ENCODE data around the gene CRISP1. TPM values are rescaled to one million over a fixed set of nuclear protein-coding genes. Genes with fewer than 3 reads are reported as not detected.

The CRISP1 gene
- total RNA-seq, 1 donor from 2014 or later, result not detected

GRCh38 chr6:49826743-49827406 is 39.5 kb downstream of the CRISP1 start:
- H3K4me1 Mint-ChIP-seq (ENCODE audit: unreplicated experiment), result no peaks in the 10 kb centered on the region
- H3K4me3 Mint-ChIP-seq, result no peak overlapping the region
- no peak for DNase-seq (ENCODE audit: extremely low spot score, unreplicated experiment)
- no peaks in the 10 kb centered on the region for H3K27me3 Mint-ChIP-seq
- no peaks in the 10 kb centered on the region for H3K9me3 Mint-ChIP-seq
- no peaks in the 10 kb centered on the region for H3K36me3 Mint-ChIP-seq
- TF ChIP-seq, protein P1, sequence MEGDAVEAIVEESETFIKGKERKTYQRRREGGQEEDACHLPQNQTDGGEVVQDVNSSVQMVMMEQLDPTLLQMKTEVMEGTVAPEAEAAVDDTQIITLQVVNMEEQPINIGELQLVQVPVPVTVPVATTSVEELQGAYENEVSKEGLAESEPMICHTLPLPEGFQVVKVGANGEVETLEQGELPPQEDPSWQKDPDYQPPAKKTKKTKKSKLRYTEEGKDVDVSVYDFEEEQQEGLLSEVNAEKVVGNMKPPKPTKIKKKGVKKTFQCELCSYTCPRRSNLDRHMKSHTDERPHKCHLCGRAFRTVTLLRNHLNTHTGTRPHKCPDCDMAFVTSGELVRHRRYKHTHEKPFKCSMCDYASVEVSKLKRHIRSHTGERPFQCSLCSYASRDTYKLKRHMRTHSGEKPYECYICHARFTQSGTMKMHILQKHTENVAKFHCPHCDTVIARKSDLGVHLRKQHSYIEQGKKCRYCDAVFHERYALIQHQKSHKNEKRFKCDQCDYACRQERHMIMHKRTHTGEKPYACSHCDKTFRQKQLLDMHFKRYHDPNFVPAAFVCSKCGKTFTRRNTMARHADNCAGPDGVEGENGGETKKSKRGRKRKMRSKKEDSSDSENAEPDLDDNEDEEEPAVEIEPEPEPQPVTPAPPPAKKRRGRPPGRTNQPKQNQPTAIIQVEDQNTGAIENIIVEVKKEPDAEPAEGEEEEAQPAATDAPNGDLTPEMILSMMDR (conservative IDR thresholded peaks at IDR 0.05), result no peak
- H3K27ac Mint-ChIP-seq, result no peak overlapping the region

DNA sequence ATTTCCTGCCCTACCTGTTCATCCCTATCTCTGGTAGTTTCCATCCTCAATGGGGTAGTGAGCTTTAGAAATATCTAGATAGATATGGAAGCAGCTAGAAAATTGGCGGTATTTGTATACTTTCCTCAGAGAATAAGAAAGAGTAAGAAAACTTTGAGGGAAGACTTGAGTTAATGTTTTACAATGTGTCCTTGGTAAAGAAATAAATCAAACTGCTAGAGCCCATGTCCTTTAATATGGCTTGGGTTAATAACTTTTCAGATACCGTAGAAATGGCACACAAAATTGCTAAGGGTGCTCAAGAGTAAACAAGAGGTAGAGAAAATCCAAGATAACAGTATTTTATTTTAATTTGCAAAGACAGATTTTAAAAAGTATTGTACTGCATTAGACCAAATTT is 51.2 kb downstream of the CRISP1 start:
- DNase-seq (ENCODE audit: extremely low spot score, unreplicated experiment), result no peak
- H3K4me1 Mint-ChIP-seq (ENCODE audit: unreplicated experiment), result no peaks in the 10 kb centered on the region
- H3K27me3 Mint-ChIP-seq, result no peaks in the 10 kb centered on the region
- peaks cover 7% of the 10 kb centered on the region for H3K9me3 Mint-ChIP-seq
- no peak overlapping the region for H3K4me3 Mint-ChIP-seq
- H3K36me3 Mint-ChIP-seq, result no peaks in the 10 kb centered on the region
- no peak overlapping the region for H3K27ac Mint-ChIP-seq
- TF ChIP-seq, protein P1 (conservative IDR thresholded peaks at IDR 0.05), result no peak

DNA sequence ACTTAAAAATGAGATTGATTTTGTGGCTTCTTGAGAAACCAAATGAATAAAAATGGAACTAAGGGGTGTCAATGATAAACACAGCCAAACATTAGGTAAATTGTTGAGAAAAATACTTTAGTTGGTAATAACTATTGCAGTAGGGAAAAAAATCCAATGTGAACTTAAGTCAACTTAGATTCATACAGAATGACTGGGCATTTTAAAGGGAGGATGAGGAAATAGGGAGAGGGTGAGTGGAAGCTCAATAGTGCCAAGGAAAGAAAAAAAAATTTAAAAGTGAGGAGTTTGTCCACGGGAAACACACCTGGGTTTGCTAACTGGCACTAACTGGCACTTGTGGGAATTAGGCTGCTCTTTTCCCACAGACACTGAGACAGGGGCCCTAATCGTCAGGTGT is 53.1 kb downstream of the CRISP1 start:
- H3K27me3 Mint-ChIP-seq, result no peaks in the 10 kb centered on the region
- no peaks in the 10 kb centered on the region for H3K4me1 Mint-ChIP-seq (ENCODE audit: unreplicated experiment)
- no peak for DNase-seq (ENCODE audit: extremely low spot score, unreplicated experiment)
- no peak overlapping the region for H3K27ac Mint-ChIP-seq
- TF ChIP-seq, protein P1 (conservative IDR thresholded peaks at IDR 0.05), result no peak
- H3K36me3 Mint-ChIP-seq, result no peaks in the 10 kb centered on the region
- peaks cover 7% of the 10 kb centered on the region for H3K9me3 Mint-ChIP-seq
- no peak overlapping the region for H3K4me3 Mint-ChIP-seq

DNA sequence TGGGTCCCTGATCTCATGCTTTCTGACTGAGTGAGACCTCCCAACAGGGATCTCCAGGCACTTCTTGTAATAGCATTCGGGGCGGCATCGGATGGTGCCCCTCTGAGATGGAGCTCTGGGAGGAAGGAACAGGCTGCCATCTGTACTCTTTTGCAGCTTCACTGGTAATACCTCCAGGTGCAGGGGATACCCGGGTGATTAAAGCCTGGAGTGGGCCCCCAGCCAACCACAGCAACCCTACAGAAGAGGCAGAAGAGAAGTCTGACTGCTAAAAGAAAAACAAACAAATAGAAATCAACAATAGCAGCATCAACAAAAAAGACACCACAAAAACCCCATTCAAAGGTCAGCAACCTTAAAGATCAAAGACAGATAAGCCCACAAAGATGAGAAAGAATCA is 60.2 kb downstream of the CRISP1 start:
- TF ChIP-seq, protein P1 (conservative IDR thresholded peaks at IDR 0.05), result no peak
- no peaks in the 10 kb centered on the region for H3K4me1 Mint-ChIP-seq (ENCODE audit: unreplicated experiment)
- H3K27ac Mint-ChIP-seq, result no peak overlapping the region
- no peak for DNase-seq (ENCODE audit: extremely low spot score, unreplicated experiment)
- no peaks in the 10 kb centered on the region for H3K36me3 Mint-ChIP-seq
- H3K27me3 Mint-ChIP-seq, result no peaks in the 10 kb centered on the region
- no peak overlapping the region for H3K4me3 Mint-ChIP-seq
- H3K9me3 Mint-ChIP-seq, result no peaks in the 10 kb centered on the region

DNA sequence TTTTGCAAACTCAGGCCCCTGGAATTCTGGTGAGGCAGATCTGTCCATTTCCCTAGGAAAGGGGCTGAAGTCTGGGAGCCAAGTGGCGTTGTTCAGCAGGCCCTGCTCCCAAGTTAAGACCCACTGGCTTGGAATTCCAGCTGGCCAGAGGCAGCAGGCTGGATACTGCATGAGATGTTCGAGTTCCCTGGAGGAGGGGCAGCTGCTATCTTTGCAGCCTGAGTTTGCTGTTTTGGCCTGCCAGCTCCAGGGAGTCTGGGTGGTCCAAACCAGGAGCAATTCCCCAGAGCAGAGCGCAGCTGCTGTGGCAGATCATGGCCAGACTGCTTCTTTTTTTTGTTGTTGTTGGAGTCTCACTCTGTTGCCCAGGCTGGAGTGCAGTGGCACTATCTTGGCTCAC is 61.1 kb downstream of the CRISP1 start:
- TF ChIP-seq, protein P1 (conservative IDR thresholded peaks at IDR 0.05), result no peak
- no peak overlapping the region for H3K27ac Mint-ChIP-seq
- H3K27me3 Mint-ChIP-seq, result no peaks in the 10 kb centered on the region
- H3K4me1 Mint-ChIP-seq (ENCODE audit: unreplicated experiment), result no peaks in the 10 kb centered on the region
- no peak for DNase-seq (ENCODE audit: extremely low spot score, unreplicated experiment)
- no peak overlapping the region for H3K4me3 Mint-ChIP-seq
- H3K9me3 Mint-ChIP-seq, result no peaks in the 10 kb centered on the region
- H3K36me3 Mint-ChIP-seq, result no peaks in the 10 kb centered on the region
